Superior temporal gyrus (tissue), 1 donor: ENCODE data around the gene ATP11B.

Experiments used
- DNase-seq: peaks from one replicate; pipeline ENCODE4 v3.0.0-alpha.2; 2016; ENCODE audit errors: extremely low spot score

The ATP11B gene

DNA sequence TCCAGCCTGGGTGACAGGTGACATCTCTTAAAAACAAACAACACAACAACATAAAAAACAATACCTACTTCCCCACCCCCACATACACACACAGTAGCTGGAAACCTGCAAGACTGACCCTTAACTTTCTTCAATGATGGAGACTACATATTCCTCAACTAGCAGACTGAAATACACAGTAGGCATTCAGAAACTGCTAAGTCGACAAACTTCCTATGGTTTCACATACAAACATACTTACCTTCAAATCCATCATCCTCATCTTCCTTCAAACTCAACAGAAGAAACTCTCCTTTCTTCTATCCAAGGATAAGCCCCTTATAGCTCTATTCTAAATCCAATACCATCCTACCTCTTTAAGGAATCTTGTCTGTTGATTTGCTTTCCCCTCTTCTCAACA is 156.4 kb downstream of the ATP11B start:
- DNase-seq, result no peak

DNA sequence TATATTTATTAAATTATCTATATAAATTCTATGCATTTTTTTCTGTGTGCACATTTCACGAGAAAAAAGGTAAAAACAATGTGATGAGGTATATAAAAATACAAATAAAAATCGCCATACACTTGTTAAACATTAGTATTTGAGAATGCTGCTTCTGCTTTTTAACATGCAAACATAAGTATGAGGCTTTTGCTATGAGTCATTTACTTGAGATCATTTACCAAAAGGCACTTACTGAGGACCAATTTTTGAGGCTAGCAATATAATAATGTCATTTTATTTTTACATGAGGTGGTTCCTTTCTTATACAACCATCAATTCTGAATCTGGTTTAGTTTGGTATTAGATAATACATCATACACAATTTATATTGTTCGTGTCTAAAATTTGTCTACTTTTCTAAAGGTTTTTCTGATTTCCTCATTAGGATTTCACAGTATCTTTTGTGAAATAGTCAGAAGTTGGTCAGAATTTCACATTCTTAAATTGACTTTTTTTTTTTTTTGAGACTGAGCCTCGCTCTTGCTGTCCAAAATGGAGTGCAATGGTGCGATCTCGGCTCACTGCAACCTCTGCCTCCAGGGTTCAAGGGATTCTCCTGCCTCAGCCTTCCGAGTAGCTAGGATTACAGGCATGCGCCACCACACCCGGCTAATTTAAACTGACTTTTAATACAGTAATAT is 161.4 kb downstream of the ATP11B start:
- DNase-seq, result no peak

DNA sequence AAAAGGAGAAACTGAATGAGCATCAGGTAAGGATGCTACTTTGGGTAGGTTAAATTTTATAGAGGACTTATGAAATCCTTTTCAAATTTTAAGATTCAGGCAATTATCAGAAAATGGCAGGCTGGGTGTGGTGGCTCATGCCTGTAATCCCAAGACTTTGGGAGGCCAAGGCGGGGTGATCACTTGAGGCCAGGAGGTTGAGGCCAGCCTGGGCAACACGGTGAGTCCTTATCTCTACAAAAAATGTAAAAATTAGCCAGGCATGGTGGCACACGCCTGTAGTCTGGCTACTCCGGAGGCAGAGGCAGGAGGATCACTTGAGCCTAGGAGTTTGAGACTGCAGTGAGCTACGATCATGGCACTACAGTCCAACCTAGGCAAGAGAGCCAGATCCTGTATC is 163.9 kb downstream of the ATP11B start:
- no peak for DNase-seq

DNA sequence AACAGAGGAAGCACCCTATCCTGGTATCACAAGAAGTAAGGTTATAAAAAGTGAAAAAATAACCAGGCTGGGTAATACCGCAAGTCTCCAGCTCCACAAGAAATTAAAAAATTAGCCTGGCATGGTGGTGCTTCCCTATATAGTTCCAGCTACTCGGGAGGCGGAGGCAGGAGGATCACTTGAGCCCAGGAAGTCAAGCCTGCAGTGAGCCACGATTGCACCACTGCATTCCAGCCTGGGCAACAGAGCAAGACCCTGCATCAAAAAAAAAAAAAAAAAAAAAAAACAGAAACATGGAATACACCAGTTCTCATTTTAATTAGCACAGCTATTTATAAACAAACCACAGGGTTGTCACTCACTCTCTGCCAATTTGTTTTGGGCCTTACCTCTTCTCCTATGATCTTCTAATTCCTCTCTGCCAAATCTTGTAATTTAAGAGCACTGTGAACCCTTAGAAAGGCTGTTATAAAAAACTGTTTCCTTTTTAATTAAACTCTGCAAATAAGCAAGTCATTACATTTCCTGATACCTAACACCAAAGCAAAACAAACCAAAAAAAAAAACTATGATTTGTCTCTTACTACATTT is 164.5 kb downstream of the ATP11B start:
- DNase-seq, result no peak

DNA sequence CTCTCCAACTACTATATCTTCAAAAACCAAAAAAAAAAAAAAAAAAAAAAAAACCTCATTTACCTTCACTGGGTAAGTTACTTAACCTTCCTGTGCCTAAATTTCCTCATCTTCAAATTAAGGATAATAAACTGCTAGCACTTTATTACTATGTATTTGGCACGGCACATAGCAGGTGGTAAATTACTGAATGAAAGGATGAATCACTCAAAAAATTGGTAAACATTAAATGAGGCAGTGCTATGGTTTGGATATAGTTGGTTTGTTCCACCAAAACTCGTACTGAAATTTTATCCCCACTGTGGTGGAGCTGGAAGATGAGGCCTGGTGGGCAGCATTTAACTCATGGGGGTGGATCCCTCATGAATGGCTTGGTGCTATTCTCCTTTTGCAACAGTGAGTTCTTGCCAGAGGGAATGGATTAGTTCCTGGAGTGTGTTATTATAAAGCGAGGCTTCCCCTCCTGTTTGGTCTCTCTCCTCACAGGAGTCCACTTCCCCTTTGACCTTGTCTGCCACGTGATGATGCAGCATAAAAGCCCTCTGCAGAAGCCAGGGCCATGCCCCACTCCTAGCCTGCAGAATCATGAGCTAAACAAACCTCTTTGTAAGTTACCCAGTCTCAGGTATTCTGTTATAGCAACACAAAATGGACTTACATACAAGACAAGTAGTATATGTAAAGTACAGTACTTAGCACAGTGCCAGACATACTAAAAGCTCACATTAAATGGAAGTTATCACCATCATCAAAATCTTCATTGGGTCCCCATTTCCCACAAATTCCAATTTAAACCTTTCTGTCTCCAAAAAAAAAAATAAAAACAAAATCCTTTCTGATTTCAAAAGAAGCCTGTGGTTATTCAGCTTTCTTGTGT is 166.4 kb downstream of the ATP11B start:
- DNase-seq, result no peak

DNA sequence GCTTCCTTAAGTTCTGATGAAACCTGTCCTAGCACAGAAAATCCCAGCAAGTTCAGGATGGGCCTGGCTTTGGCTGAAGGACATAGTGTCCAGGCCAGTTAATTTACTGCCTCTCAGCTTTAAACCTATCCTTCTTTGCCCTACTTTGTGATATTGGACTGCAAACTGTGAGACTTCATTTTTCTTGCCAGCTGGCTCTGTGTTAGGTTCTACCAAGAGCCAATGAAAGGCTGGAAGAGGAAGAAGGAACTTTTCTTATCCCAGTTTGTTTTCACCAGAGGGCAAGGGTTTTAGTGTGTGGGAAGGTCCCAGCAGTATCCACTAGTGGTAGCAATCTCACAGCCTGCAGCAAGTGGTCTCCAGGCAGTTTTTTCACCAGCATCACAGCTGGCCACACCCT is 168.9 kb downstream of the ATP11B start:
- peak; percentile 48 for DNase-seq

DNA sequence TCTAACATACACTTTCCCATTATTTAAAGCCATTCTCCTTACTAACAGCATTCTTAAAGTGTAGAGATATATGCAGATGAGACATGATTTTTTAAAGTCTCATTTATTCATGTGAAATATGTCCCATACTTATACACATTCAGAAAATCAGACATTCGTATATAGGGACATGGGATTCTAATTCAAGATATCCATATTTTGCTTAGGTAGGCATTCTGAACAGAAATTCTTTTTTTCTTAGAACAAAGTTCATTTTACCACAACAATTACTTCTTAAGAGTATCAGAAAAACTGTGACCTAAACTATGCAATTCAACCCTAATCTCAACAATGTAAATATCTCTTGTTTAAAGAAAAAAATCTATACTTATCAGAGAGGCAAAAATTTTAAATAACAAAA is 170.9 kb downstream of the ATP11B start:
- DNase-seq, result no peak

DNA sequence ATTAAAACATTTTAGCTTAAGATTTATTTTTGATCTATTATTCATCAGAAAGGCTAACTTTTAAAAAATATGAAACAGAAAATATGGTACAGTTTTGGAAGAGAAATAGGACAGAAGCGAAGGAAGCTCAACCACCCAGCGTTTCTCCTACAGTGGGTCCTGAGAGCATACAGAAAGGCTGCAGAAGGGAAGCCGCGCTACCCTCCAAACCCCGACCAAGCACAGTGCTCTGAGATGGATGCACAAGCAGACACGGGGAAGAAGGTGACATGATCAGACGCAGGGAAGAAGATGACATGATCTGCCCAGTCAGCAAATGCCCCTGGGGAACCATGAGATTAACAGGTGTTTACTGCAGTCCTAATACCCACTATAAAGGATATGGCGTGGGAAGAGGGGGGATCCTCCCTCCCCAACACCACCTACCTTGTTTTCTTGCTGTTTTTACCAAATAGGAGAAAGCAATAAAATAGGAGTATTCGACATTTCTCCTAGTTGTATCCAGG is 172.6 kb downstream of the ATP11B start:
- no peak for DNase-seq

DNA sequence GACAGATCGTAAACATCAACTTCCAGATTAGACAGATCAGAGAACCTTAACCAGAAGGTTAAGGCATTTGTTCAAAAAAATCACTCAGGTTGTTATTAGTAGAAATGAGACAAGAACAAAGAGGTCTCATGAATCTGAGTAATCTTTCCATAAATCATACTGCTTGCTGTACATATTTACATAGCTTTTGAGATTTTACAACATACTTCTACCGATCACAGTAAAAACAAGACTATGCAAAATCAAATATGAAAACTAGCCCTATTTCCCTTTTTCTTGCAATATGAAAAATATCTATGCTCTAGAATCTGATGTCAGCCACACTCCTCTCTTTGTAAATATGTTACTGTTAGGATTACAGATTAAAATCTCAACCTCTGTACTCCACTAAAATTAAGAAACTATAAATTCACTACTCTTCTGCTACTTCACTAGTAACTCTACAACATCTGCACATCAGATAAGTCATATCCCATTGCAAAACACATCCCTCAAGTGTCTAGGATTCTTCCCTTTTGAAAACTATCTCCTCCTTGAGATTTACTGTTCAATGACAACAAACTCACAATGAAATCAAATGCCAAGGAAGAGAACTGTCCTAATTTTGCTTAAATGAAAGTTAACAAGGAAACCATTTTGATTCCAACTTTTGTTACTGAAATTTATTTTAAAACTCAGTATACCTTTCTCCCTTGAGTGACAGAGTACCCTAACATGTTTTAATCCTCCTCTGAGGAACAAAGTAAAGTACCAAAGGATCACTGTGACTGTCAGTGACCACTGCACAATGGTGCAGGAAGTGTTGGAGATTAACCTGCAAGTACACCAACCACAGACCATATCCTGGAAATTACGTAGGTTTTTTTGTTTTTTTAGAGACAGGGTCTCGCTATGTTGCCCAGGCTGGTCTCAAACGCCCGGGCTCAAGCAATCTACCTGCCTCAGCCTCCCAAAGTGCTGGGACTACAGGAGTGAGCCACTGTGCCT is 174.2 kb downstream of the ATP11B start:
- no peak for DNase-seq

DNA sequence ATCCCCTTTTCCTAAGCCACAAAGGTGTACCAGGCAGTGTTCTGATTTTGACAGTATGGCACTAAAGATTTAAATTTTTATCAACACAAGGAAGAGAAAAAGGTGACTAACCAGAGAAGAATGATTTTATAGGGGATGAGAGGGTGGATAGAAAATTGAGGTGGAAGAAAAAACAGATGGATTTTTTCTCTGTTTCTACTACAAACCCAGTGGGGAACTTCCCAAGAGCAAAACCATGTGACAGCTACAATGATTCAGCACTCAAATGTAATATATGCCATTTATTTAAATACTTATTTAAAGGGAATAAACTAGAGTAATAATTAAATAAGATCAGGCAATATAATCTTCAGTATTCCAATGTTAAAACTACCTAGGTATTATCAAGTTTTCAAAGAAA is 176.0 kb downstream of the ATP11B start:
- DNase-seq, result no peak

DNA sequence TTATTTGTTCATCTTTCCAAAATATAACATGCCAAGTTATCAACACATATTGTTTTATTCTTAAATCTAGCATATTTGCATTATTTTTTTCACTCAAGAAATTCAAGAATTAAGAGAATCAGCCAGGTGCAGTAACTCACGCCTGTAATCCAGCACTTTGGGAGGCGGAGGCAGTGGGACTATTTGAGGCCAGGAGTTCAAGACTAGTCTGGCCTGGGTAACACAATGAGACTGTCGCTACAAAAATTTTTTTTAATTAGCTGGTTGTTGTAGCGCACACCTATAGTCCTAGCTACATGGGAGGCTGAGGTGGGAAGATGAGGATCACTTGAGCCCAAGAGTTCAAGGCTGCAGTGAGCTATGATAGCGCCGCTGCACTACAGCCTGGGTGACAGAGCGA is 176.5 kb downstream of the ATP11B start:
- no peak for DNase-seq

DNA sequence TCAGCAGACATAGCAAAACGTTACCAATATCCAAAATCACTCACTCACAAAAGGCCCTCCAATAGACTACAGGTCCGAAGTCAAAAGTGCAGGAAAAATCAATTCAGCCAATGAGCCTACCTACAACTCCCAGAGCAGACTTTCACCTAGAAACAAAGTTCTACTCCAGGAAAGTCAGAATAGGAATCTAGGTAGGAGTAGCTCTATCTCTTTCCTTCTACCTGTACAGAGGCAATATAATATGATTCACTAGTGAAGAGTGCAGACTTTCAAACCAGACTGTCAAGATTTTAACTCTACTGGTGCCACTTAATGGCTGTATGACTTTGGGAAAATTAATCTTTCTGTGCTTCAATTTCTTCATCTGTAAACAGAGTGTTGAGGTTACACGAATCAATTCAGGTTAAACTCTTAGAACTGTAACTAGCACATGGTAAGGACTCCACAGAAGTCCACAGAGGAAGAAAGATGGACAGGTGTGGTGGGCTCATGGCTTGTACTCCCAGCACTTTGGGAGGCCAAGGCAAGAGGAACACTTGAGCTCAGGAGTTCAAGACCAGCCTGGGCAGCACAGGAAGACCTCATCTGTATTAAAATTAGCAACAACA is 177.6 kb downstream of the ATP11B start:
- DNase-seq, result no peak
